ENCODE data around the gene MED12L.

DNA sequence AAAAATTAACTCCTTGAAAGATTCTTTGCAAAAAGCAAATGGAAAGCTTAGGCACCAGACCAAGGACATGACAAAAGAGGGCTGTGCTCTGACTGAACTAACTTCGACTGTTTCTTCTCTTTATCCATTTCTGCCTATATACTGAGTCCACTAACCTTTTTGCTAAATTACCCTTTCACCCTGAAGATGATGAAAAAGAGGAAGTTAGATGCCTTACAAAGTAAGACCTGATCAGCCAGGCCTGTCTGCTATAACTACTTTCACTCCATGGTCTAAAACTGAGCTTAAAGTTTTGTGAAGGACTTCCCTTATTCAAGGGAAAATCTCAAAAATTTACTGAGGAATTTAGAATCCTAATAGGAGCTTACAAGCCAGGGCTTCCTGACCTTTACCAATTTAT lies 381.6 kb downstream of the MED12L start:
- TF ChIP-seq SMC3 (IDR thresholded peaks at IDR 0.05; ENCODE audit: low read depth, low read length) (no peak), RFX5 (IDR thresholded peaks at IDR 0.05; ENCODE audit: low read length) (no peak), YY1 (IDR thresholded peaks at IDR 0.05; ENCODE audit: low read depth) (no peak), NFIC (IDR thresholded peaks at IDR 0.05; ENCODE audit: borderline replicate concordance) (no peak), GATA2 (CRISPR knock-in tag; IDR thresholded peaks at IDR 0.05) (no peak)
- TF ChIP-seq, protein P1, sequence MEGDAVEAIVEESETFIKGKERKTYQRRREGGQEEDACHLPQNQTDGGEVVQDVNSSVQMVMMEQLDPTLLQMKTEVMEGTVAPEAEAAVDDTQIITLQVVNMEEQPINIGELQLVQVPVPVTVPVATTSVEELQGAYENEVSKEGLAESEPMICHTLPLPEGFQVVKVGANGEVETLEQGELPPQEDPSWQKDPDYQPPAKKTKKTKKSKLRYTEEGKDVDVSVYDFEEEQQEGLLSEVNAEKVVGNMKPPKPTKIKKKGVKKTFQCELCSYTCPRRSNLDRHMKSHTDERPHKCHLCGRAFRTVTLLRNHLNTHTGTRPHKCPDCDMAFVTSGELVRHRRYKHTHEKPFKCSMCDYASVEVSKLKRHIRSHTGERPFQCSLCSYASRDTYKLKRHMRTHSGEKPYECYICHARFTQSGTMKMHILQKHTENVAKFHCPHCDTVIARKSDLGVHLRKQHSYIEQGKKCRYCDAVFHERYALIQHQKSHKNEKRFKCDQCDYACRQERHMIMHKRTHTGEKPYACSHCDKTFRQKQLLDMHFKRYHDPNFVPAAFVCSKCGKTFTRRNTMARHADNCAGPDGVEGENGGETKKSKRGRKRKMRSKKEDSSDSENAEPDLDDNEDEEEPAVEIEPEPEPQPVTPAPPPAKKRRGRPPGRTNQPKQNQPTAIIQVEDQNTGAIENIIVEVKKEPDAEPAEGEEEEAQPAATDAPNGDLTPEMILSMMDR (IDR thresholded peaks at IDR 0.05), result no peak
- TF ChIP-seq, protein P2, sequence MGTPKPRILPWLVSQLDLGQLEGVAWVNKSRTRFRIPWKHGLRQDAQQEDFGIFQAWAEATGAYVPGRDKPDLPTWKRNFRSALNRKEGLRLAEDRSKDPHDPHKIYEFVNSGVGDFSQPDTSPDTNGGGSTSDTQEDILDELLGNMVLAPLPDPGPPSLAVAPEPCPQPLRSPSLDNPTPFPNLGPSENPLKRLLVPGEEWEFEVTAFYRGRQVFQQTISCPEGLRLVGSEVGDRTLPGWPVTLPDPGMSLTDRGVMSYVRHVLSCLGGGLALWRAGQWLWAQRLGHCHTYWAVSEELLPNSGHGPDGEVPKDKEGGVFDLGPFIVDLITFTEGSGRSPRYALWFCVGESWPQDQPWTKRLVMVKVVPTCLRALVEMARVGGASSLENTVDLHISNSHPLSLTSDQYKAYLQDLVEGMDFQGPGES (IDR thresholded peaks at IDR 0.05; ENCODE audit: low read depth, low read length), result no peak
- TF ChIP-seq, protein P3, sequence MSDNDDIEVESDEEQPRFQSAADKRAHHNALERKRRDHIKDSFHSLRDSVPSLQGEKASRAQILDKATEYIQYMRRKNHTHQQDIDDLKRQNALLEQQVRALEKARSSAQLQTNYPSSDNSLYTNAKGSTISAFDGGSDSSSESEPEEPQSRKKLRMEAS (IDR thresholded peaks at IDR 0.05; ENCODE audit: low read depth), result no peak

Data from SK-N-SH (cell line).